Measurements from ENCODE around the gene PITX1.

The PITX1 gene

DNA sequence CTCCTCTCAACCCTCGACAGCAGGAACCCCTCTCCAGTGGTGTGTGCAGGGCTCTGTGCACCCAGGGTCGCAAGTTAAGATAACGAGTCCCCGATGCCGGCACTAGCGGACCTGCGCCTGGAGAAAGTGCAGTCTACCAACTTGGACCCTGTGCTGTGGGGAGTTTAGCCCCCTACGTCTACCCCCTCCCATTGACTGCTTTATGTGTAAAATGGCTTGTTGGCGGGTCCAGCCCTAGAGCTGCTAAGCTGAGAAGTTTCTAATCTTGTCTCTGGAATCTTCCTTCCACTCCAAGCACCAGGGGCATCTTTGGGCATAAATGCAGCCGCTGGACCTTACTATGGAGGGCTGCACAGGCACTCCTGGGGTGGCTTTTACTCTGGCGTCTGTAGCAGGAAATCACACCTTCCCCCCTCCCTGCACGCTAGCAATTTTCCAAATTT lies 7.1 kb upstream of the PITX1 start:
- DNase-seq, result no peak

DNA sequence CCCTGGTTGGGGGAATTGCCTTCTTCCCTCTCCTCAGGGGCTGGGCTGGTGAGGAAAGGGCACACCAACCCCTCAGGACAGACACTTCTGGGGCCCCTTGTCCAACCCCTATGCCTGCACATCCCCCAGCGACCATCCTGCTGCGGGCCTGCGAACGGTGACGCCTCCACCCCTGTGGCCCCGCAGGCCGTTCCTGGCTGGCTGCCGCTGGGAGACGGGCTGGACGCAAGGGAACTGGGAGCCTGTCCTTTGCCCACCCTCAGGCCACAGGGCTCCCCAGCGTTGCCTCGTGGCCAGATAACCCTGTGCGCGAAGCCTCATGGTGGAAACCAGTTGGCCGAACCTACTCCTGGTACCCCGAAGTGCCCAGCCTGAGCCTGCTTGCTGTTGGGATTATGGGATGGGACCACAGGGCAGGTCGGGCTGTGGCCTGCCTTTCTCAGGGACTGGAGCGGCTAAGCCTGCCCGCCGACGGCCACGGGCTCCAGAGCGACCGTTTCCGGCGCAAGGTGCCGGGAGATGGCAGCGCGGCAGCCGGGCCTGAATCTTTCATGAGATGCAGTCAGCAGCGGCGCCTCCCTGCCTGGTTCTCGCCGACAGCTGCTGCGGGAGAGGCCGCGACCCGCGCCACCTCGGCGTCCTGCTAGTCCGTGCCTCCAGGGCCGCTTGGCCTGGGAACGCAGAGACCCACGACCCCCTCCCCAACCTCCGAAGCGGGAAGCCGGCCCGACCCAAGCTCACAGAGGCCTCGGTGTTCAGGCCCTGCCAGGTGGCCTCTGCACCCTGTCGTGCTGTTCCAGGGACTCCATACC lies 6.5 kb upstream of the PITX1 start:
- peak; percentile 67 for DNase-seq

DNA sequence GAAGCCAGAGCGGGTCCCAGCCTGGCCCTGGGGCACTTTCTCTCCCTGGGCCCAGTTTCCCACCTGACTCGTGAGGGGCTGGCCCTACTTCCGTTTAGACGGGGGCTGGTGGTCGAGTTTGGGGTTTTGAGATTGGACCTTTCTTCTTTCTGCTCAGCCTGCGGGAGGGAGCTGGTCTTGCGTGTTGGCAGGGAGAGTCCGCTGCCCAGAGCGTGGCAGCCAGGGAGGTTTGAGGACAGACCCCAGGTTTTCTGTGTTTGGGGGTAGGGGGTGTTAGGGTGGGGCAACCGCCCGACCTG lies 6.0 kb upstream of the PITX1 start:
- no peak for DNase-seq

DNA sequence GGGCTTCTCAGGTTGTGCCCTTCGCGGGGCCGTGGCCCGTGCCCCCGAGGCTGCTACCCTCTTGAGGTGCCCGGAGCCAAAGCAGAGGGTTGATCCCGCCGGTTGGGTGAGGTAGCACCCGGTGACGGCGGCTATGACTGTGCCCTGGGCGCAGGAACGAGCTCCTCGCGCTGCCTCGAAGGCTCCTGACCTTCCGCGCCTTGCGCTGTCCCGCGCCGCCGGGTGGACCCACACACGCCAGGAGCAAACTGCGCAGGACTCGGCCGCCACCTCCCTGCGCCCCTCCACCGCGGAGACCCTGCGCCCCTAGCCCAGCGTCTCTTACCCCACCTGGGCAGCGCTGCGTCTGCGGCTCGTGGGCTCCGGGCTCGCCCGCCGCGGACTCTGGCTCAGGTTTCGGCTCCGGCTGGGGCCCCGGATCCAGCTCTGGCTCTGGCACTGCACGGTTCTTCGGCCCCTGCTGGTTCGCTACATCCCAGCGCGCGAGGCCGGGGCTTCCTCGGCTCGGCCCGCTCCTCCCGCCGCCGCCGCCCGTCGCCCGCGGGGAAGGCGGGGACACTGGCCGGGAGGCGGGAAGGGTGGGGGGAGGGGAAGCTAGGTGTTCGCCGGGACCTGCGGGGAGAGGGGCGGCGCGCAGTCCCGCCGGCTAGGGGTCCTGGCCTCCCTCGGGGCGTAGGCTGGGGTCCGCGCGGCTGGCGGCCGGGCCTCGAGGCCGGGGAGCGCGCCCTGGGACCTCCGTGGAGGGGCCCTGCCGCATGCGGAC lies 5.4 kb upstream of the PITX1 start:
- DNase-seq, result peak; percentile 68

DNA sequence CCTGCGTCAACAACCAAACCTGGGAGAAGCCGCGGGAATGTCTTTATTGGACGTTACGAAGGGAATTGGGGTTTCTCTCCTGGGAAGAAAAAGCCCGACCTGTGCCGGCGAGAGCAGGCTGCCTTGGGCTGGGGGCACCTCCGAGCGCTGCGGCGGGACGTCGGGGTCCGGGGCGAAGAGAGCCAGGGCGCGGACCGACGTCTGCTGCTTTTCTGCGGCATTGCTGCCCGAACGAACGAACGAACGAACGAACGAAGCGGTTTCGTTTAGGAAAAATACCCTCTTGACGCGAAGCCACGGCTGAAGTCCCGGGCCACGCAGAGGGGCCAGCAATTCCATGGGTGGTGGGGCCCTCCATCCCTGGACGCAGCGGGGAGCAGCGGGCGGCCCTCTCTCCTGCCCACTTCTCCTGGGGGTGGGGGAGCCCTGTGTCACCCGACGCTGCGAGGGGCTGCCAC lies 4.8 kb upstream of the PITX1 start:
- peak; percentile 62 for DNase-seq

DNA sequence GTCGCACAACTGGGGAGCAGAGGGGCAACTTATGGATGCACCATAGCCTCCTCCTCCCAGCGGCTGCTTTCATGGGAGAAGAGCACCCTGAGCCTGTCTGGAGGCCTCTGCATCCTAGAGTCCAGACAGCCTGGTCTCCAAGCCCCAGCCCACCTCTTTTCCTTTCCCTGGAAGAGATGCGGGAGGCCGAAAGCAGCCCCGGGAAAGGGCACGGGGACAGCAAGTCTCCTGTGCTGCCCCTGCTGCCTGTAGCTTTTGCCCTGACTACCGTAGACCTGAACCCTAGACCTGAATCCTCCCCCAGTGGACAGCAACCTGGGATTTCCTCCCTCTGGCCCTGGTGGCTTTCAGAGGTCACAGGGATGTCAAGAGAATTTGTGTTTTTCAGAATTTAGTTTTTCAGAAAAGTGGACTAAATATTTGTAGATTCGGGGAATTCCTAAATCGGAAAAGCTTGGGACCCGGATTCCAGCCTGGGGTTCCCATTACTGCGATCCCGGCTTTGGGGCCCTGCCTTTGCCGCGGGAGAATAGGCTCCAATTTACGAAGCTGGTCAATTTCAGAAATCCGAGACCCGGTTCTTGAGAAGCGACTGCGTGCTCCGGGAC lies 4.3 kb upstream of the PITX1 start:
- DNase-seq, result peak; percentile 52

DNA sequence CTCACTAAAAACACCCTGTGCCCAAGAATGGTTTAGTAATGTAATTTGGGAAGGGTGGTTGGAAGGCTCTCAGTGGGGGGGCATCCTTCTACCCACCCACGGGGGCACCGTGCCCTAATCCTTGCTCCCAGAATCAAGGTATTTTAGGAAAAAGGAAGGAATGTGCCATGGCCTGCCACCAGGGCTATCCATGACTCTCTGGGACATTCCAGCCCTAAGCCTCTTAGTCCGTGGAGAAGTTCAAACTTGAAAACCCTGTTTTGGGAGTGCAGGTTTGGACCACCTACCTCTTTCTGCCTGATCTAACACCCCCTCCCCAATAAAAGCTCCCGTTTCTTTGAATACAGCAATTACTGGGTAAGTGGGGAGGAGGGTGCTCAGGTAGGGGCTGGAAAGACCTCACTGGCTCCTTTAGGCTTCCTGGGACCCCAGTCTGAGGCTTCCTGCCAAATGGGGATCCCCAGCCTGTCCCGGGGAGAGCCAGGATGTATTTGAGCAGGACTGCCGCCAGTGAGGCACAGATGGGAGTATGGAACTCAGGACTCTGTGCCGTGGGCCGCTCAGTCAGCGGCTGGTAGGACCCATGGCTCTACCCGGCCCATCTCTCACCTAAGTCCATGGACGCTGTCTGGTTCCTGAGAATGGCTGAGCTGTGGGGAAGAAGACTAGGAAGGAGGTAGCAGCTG lies 3.6 kb upstream of the PITX1 start:
- no peak for DNase-seq

DNA sequence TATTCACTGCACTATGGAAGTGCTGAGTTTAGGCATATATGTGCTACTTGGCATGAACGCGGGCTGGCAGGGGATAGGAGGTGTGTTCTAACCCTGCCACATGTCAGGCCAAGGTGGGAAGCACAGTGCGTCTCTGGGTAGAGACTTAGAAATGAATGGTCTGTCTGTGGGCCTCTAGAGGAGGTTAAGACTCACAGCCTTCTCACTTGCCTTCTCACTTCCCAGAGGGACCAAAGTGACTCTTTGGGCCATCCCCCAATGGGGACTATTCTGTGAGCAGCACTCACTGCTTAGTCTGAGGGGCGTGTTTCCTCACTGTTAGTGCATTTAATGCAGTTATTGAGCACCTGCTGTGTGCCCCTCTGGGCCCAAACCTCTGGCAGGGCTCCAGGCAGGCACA lies 2.4 kb upstream of the PITX1 start:
- DNase-seq, result no peak

DNA sequence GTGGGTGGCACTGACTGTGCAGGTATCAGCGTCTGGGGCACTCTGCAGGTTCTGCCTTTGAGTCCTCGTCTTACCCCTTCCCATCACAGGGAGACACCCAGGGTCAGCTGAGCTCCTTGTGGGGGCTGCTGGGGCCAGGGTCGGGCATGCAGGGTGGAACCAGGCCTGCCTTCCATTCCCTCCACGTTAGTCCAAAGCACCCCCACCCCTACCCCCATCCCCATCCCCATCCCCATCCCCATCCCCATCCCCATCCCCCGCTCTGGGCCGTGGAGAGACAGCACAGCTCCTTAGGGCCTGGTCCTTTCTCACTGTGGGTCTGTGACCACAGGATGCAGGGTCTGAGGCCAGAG lies 1.6 kb upstream of the PITX1 start:
- no peak for DNase-seq

DNA sequence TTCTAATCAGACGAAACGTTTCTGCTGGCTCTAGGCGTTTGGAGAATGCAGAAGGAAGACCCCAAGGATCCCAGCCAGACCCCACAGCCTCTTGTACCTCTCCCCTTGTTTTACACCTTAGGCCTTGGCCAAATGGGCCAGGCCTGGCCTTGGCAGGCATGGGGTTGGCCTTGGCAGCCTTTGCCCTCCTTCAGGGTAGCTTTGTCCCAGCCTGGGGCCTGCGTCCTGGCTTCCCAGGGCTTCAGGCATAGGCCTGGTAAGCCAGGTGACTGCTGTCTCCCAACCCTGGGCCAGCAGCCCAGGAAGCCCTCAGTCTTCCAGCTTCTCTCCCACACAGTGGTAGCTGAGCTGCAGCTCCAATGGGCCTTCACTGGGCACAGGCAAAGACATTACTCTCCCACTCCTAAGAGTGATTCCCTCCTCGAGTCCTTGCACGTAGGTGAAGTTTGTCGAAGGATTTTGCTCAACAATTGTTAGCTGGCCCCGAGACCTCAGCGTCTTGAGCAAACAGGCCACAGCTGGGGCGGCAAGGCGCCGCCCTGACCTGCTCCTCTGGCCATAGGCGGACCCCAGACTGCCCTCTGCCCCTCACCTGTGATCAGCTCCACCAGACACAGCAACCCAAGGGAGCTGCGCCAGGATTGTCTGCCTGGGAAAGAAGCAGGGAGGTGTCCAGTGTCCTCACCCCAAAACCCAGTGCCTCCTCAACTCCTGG lies 1.1 kb upstream of the PITX1 start:
- DNase-seq, result no peak

DNA sequence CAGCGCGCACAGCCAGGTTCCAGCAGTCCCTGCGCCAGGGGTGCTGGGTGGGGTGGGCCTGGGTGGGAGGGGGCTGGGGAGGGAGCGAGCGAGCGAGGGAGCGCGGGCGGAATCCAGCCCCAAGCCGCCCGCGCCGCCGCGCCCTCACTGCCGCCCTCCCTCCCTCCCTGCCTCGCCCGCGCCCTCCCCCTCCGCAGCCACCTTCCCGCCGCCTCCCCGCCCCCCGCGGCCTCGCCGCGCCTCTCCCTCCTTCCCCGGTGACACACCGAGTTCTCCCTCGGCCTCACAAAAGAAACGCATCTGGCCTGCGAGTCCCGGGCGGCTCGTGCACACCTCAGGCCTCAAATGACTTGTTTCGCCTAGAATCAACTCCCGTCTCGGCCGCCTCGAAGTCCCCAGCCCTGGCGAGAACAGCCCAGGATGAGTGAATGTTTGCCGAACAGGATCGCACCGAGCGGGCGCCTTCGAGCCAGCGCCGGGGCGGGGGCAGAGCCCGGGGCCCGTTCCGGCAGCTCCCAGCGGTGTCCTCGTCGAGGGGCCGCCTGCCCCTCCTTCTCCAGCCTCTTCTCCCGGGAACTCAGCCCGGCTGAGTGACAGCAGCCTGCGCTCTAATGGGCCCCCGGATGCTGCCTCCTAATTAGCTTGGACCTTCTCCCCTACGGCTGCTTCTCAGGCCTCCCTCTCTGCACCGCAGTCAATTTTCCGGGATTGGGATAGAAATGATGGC lies 371 bp upstream of the PITX1 start:
- DNase-seq, result peak; percentile 73

DNA sequence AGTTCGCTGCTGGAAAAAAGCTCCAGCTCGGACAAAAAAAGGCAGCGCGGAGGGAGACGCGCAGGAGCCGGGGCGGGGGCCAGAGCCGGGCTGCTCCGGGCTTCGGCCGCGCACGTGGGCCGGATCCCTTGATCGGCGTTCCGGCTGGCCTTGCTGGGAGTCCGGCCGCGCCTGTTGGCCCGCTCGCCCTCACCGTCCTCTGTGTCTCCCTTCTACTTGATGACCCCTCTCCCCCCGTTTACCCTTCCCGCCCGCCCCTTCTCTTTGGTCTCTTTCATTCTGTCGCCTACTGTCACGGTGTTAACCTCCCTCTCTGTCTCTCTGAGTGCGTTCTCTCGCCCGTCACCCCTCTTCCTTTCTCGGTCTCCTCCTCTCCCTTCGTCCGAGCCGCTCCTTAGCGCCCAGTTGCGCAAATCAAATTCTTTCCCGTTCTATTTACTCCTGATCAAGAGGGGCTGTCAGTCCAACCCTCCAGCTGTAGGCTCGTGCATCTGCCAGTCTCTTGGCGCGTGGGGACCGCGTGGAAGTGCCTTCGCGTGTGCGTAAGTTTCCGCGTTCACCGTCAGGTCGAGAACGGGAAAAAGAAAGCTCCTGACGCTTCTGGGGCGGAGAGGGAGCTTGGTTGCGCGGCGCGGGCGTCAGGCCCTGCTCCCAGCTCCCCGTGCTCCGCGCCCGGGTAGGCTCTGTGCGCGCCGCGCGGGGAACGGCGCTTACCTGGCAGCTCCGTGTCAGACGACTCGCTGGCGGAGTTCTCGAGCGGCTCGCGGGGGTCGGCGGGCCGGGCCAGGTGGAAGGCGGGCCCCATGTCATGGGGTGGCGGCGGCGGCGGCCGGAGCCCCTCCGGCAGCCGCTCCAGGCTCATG lies 798 bp downstream of the PITX1 start:
- DNase-seq, result peak; percentile 81

DNA sequence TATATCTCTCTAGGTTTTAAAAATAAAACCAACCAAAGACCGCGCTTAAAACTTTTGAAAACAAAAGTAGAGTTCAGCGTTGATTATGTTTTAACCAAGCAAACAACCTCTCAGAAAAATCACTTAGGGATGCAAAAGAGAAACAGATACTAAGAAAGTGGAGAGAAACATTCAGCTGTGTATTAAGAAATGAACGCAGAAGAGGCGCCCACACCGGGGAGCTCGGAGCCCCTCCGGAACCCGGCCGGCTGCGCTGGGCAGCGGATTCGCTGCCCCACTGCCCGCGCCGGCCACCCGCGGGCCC lies 1.4 kb downstream of the PITX1 start:
- no peak for DNase-seq

DNA sequence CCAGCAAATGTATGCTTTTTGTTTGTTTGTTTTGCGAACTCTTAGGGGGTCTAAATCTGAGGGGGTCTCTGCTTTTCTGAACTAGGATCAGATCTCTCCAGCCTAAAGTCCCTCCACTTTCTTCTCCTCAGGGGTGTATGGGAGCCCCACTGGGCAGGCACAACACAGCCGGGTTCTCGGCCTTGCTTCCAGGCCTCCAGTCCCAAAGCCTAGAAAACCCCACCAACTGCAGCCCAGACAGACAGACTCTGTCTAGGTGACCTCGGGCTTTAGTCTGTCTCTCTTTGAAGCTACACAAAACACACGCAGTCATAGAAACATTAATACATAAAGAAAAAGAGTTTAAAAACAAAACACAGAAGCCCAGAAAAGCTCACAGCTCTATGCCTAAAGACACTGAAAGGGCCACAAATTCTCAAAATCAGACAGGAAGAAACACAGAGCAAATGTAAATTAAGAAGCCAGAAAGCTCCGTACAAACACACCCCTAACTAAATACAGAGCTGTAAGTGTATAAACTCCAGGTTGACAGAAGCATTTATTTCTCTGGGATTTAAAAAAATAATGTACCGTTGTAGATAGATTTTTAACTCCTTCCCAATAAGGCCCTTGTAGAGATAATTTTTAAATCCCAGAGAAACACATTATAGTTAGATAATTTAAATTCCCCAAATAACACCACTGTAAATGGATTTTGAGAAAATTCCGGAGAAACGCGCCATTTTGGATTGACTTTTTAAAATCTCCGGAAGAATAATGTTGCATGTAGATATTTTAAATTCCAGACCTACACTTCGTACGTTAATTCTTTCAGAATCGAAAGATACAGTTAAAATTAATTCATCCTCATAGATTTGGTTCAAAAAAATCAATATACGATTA lies 2.0 kb downstream of the PITX1 start:
- DNase-seq, result peak; percentile 60

DNA sequence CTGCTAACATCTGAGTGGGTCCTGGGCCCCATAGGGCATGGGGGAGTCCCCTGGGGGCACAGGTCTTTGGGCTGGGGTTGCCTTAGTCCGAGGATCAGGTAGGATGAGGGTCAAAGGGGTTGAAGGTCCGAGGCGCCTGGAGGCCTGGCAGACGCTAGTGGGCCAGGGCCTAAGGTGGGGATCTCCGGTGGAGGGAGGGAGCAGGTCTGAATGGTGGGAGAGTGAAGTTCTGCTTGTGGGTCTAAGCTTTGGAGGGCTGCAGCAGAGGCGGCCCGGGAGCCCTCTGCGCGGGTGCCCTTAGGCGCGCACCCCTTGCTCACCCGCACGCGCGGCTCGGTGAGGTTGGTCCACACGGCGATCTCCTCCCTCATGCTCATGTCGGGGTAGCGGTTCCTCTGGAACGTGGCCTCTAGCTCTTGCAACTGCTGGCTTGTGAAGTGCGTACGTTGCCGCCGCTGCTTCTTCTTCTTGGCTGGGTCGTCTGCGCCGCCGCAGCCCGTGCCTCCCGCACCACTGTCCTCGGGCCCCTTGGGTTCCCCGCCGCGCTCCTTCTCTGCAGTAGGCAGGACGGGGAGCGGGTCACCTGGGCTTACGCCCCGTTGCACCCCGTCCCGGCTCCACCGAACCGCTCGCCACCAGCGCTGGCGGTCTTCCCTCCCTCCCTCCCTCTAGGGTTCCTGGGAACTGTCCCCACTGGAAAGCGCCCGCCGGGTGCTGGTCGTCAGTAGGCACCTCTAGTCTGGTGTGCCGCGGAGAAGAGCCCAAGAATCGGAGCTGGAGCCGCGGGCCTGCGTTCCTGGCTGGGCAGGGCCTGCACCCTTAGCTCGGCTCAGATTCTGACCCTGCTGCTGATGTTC lies 2.8 kb downstream of the PITX1 start:
- DNase-seq, result peak; percentile 73

DNA sequence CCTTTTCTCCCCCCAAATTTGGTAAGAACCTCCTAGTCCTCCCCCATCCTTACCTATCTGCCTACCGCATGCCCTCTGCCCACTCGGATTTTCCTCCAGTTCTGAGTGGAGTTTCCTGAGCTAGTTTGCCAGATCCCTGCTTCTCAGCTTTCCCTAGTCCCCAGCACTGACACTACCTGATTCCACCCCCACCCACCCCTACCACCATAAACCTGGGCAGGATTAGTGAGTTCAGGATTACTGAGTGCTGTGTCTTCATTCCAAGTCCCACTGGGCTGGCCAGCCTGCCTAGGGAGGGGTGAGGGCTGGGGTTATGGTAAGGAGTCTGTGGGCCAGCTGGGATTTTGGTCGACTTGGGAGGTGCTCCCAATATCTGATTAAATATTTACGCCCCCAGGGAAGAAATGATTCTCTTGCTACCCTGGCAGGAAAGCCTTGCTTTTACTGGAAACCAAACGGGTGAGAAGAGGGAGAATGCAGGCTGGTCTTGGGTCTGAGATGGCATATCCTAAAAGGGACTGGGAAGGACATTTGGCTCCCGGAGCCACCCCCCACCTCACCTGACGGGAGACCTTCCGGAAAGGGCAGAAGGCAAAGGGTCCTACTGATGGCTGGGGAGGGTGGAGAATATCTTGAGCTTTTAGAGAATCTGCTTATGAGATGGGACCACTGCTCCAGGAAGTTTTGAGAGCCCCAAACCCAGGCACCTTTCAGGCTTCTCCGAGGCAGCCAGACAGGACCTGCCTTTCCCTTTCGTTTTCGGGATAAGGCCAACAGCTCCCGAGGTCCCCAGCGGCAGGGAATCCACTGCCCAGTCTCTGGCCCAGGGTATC lies 3.7 kb downstream of the PITX1 start:
- no peak for DNase-seq

DNA sequence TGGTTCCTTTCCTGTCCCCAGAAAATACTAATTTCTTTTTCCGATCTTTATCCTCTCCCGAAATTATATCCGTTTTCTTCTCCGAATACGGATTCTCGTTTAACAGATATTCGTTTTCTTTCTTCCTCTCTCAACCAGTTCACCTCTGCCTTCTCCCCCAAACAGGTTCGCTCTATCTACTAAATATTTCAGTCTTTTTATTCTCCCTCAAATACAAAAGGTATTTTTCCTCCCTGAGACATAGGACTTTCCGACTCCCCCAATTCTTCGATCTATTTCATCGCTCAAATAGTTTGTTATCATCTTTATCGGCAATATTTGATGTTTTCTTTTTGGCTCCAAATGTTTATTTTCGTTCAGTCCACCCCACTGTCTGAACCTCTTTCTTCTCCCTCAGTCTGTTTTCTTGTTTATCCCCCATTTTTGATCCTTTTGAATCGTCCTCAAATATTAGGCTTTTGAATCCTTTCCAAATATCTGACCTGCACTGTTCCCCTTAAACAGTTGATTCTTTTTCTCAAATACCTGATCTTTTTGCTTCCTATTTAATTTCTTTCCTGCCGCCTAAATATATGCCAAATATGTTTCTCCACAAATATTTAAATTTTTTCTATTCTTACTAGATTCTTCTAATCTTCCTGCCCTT lies 4.4 kb downstream of the PITX1 start:
- DNase-seq, result no peak

All from right kidney (tissue), 1 donor.